Muscle layer of duodenum (tissue), 2 donors: ENCODE measurements around the gene GET3.

ENCODE experiments used
- H3K27ac ChIP-seq: one replicate; pipeline ENCODE4 v1.7.0; 2013; ENCODE audit warnings: mild to moderate bottlenecking, low read length
- H3K27me3 ChIP-seq: one replicate; pipeline ENCODE4 v1.7.0; 2013; ENCODE audit warnings: low read depth, mild to moderate bottlenecking, control low read depth, low read length
- H3K36me3 ChIP-seq, 2 donors: one replicate each; pipeline ENCODE4 v1.7.0; 2013; ENCODE audit warnings: low read length in 2 of 2, control low read depth in 1 of 2, mild to moderate bottlenecking in 1 of 2; ENCODE audit not compliant: insufficient read depth in 2 of 2, control insufficient read depth in 1 of 2
- H3K4me1 ChIP-seq, 2 donors: one replicate each; pipeline ENCODE4 v1.7.0; 2013; ENCODE audit warnings: low read length in 2 of 2, mild to moderate bottlenecking in 2 of 2, control low read depth in 1 of 2, moderate library complexity in 1 of 2; ENCODE audit not compliant: insufficient read depth in 2 of 2, control insufficient read depth in 1 of 2
- H3K4me3 ChIP-seq, 2 donors: one replicate each; pipeline ENCODE4 v1.7.0; 2013; ENCODE audit warnings: low read length in 2 of 2, low read depth in 1 of 2, mild to moderate bottlenecking in 1 of 2
- H3K9me3 ChIP-seq, 2 donors: one replicate each; pipeline ENCODE4 v1.7.0; 2013; ENCODE audit warnings: low read length in 2 of 2, control low read depth in 1 of 2, mild to moderate bottlenecking in 1 of 2; ENCODE audit not compliant: control insufficient read depth in 1 of 2
- donor health status: healthy.

GET3 gene

DNA sequence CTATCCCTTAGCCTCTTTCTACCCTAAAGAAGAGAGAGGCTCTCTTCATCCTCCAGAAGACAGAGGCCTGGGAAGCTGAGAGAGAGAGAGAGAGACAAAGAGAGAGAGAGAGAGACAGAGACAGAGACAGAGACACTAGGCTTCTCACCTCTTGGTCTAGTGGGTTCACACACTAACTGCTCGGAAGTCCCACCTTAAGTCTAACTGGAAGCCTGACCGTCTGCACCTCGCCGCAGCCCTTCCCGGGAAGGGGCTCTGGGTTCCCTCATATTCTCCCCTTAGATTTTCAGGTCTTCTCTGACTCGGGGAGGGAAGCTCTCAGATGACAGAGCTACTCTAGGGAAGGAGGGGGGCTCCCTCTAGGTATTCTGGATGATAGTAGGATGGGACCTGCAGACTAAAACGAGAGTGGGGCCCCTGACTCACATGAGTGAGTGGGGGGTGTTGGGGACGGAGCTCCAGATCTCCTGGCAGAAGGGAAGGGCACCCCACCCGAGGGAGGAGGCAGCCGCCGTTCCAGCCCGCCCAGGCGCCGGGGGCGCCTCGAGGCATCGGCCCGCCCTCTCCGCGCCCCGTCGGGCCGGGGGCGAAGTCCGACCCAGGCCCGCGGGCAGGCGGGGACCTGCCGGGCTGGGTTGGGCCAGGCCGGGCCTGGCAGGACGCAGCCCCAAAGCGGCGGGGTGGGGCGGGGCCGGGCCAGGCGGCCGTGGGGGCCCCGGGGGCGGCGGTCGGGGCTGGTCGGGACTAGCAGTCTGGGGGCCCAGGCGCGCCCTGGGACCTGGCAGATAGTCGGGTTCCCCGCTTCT is 52.0 kb downstream of the GET3 start:
- H3K9me3 ChIP-seq: no peaks in the 10 kb centered on the region
- H3K36me3 ChIP-seq: peaks cover 0 to 13% of the 10 kb centered on the region in 2 donors
- H3K4me3 ChIP-seq: peak overlapping the region; percentile 71 to 97
- H3K27ac ChIP-seq: peak overlapping the region; percentile 100
- no peaks in the 10 kb centered on the region for H3K27me3 ChIP-seq
- peaks cover 18 to 28% of the 10 kb centered on the region in 2 donors for H3K4me1 ChIP-seq

DNA sequence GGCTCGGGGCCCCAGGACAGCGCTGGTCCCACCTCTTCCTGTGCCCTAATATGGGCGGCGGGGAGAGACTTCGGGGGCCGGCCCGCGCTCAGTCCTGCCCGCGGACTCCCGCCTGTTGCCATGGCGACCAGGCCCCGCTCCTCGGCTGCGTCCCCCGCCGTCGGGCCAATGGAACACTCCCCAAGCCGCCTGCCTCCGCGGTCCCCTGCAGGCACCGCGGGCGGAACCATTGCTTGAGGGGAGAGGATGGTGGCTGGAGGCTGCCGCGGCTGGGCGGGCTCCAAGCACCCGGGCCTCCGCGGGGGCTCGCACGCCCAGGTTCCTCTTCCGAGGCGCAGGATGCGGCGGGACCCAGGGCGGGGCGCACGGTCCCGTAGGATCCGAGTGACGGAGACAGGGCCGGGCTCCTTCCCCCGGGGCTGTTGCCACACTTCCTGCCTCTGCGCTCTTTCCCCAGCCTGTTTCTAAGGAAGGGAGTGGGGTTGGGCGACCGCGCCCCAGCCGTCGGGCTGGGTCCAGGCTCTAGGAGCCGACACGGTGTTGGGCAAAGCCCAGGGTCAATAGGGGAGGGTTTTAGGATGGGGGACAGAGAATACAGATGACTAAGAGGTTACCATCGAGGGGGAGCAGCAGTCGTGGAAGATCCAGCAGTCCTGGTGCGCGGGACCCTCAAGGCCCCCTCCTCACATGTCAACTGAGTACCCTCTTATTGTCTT is 52.8 kb downstream of the GET3 start:
- peak overlapping the region; percentile 68 to 97 for H3K4me3 ChIP-seq
- no peaks in the 10 kb centered on the region for H3K27me3 ChIP-seq
- peaks cover 0 to 13% of the 10 kb centered on the region in 2 donors for H3K36me3 ChIP-seq
- H3K27ac ChIP-seq: peak overlapping the region; percentile 99
- H3K4me1 ChIP-seq: peaks cover 18 to 23% of the 10 kb centered on the region in 2 donors
- H3K9me3 ChIP-seq: no peaks in the 10 kb centered on the region

DNA sequence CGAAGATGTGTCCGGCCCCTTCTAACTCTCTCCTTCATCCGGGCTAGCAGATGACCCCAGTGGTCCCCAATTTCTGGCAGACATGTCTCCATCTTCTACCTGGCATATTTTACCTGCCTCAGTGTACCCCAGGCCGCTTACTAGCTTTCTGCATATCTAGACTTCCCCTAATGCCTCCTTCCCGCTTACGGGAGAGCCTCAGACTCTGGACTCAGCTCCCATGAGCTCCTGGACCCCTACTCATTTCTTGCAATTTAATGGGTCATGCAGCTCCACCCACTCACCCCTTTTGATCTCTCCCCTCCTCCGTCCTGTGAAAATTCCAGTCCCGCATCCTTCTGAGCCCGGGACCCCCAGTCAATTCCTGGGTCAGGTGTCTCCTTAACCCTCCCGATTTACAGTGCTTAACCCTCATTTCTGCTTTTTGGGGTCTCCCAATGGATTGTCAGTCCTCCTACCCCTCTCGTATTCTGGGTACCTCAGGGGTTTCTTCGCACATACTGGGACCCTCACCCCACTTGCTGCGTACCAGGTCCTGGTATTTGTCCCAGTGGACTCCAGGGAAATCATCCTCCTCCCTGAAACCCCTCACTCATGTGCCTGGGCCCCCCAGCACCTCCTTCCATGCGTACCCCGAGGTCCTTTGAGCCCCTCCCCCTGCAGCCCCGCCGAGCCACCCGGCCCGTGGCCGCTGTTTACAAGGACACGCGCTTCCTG is 53.5 kb downstream of the GET3 start:
- Histone ChIP-seq H3K9me3 (no peaks in the 10 kb centered on the region), H3K27ac (peak overlapping the region; percentile 99), H3K4me1 (peaks cover 20% of the 10 kb centered on the region in 2 donors), H3K36me3 (peaks cover 0 to 13% of the 10 kb centered on the region in 2 donors), H3K27me3 (no peaks in the 10 kb centered on the region), H3K4me3 (peak overlapping the region; percentile 68 to 97)

DNA sequence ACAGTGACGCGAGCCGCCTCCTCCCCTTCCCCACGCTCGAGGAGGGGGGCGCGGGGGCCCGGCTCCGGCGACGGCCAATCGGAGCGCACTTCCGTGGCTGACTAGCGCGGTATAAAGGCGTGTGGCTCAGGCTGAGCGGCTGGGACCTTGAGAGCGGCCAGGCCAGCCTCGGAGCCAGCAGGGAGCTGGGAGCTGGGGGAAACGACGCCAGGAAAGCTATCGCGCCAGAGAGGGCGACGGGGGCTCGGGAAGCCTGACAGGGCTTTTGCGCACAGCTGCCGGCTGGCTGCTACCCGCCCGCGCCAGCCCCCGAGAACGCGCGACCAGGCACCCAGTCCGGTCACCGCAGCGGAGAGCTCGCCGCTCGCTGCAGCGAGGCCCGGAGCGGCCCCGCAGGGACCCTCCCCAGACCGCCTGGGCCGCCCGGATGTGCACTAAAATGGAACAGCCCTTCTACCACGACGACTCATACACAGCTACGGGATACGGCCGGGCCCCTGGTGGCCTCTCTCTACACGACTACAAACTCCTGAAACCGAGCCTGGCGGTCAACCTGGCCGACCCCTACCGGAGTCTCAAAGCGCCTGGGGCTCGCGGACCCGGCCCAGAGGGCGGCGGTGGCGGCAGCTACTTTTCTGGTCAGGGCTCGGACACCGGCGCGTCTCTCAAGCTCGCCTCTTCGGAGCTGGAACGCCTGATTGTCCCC is 54.2 kb downstream of the GET3 start, which contains the start of gene JUNB:
Gene JUNB, plus strand, starts transcription at position 142 of the 706 bp plus-strand sequence. Its CDS starts 286 bp downstream, at position 428.
- Histone ChIP-seq H3K4me3 (peak within 1 kb of the TSS; percentile 68 to 97), H3K36me3 (peaks cover 0 to 13% of the 10 kb centered on the region in 2 donors), H3K27me3 (no peaks in the 10 kb centered on the region), H3K9me3 (no peaks in the 10 kb centered on the region), H3K4me1 (peaks cover 26 to 27% of the 10 kb centered on the region in 2 donors), H3K27ac (peak within 1 kb of the TSS; percentile 99)

DNA sequence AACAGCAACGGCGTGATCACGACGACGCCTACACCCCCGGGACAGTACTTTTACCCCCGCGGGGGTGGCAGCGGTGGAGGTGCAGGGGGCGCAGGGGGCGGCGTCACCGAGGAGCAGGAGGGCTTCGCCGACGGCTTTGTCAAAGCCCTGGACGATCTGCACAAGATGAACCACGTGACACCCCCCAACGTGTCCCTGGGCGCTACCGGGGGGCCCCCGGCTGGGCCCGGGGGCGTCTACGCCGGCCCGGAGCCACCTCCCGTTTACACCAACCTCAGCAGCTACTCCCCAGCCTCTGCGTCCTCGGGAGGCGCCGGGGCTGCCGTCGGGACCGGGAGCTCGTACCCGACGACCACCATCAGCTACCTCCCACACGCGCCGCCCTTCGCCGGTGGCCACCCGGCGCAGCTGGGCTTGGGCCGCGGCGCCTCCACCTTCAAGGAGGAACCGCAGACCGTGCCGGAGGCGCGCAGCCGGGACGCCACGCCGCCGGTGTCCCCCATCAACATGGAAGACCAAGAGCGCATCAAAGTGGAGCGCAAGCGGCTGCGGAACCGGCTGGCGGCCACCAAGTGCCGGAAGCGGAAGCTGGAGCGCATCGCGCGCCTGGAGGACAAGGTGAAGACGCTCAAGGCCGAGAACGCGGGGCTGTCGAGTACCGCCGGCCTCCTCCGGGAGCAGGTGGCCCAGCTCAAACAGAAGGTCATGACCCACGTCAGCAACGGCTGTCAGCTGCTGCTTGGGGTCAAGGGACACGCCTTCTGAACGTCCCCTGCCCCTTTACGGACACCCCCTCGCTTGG is 55.0 kb downstream of the GET3 start:
- Histone ChIP-seq H3K27me3 (no peaks in the 10 kb centered on the region), H3K9me3 (no peaks in the 10 kb centered on the region), H3K4me3 (peak overlapping the region; percentile 68 to 97), H3K27ac (peak overlapping the region; percentile 99), H3K4me1 (peaks cover 19 to 29% of the 10 kb centered on the region in 2 donors), H3K36me3 (peaks cover 0 to 13% of the 10 kb centered on the region in 2 donors)

DNA sequence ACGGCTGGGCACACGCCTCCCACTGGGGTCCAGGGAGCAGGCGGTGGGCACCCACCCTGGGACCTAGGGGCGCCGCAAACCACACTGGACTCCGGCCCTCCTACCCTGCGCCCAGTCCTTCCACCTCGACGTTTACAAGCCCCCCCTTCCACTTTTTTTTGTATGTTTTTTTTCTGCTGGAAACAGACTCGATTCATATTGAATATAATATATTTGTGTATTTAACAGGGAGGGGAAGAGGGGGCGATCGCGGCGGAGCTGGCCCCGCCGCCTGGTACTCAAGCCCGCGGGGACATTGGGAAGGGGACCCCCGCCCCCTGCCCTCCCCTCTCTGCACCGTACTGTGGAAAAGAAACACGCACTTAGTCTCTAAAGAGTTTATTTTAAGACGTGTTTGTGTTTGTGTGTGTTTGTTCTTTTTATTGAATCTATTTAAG is 55.6 kb downstream of the GET3 start:
- Histone ChIP-seq H3K36me3 (peaks cover 0 to 13% of the 10 kb centered on the region in 2 donors), H3K27ac (peak overlapping the region; percentile 99), H3K4me3 (peak overlapping the region; percentile 68 to 97), H3K9me3 (no peaks in the 10 kb centered on the region), H3K27me3 (no peaks in the 10 kb centered on the region), H3K4me1 (peaks cover 18 to 29% of the 10 kb centered on the region in 2 donors)

DNA sequence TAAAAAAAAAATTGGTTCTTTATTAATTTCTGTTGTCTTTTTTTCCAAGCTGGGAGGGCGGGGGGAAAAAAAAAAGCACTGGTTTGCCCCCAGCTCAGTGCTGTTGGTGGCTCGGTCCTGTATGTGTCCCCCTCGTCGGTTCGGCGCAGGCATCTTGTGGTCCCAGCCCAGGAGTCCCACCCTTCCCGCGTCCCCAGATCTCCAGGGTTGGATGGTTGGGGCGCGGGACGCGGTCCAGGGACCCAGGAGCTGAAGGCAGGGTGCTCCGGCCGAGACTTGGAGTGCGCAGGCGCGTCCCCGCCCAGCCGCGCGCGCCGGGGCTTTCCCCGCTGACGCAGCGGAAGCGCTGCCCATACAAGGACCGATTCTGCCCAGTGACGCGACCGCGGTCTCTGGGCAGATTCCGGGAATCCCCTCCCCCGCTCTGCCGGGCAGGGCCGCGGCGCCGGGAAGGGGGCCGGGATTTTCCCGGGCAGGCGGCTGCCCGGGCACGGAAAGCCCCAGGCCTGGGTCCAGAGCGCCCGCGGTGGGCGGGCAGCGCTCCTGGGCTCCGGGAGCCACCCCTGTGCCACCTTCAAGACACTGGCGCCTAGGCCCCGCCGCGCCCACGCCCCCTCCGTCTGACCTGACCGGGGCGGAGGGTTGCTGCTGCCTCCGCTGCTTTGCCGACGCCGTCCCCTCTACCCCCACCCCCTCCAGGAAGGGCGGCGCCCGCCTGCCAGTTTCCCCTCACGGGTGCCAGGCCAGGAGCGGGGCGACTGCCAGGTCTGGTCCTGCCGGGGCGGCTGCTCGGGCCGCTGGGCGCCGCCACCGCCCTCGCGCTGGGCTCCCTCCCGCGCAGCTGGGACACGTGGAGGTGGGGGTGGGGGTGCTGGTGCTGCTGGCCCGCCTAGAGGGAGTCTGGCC is 56.2 kb downstream of the GET3 start:
- no peaks in the 10 kb centered on the region for H3K27me3 ChIP-seq
- peaks cover 11 to 22% of the 10 kb centered on the region in 2 donors for H3K4me1 ChIP-seq
- H3K36me3 ChIP-seq: peaks cover 0 to 13% of the 10 kb centered on the region in 2 donors
- peak overlapping the region; percentile 99 for H3K27ac ChIP-seq
- H3K4me3 ChIP-seq: peak overlapping the region; percentile 68 to 97
- H3K9me3 ChIP-seq: no peaks in the 10 kb centered on the region

DNA sequence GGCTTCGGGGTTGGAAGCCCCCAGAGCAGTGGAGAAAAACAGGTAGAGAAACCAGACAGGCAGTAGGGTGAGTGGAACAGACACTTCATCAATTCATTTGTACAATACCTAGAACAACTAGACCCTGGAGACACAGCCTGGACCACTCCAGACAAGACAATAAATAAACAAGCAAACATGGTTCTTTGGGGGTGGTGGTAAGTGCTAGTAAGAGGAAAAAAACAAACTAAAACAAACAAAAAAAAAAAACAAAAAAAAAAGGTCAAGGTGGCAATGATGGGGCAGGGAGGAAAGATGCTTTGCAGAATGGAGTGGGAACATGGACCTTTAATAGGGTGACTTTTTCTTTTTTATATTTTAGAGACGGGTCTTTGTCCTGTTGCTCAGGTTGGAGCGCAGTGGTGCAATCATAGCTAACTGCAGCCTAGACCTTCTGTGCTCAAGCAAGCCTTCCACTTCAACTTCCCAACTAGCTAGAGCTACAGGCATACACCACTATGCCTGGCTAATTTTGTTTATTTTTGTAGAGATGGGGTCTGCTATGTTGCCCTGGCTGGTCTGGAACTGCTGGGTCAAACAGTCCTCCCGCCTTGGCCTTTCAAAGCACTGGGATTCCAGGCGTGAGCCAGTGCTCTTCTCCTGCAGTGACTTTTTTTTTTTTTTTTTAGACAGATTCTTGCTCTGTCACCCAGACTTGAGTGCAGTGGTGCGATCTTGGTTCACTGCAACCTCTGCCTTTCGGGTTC is 57.1 kb downstream of the GET3 start:
- H3K27me3 ChIP-seq: no peaks in the 10 kb centered on the region
- H3K36me3 ChIP-seq: peaks cover 0 to 8% of the 10 kb centered on the region in 2 donors
- peaks cover 9 to 17% of the 10 kb centered on the region in 2 donors for H3K4me1 ChIP-seq
- H3K9me3 ChIP-seq: no peaks in the 10 kb centered on the region
- H3K4me3 ChIP-seq: peak overlapping the region; percentile 55 to 97
- H3K27ac ChIP-seq: peak overlapping the region; percentile 99

DNA sequence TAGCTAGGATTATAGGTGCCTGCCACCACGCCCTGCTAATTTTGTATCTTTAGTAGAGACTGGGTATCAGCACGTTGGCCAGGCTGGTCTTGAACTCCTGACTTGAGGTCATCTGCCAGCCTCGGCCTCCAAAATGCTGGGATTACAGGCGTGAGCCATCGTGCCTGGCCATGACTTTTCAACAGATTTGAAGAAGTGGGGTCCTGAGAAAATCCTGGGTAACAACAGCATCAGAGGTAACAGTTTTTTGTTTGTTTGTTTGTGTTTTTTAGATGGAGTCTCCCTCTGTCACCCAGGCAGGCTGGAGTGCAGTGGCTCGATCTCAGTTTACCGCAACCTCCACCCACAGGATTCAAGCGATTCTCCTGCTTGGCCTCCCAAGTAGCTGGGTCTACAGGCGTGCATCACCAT is 57.7 kb downstream of the GET3 start:
- no peak overlapping the region for H3K27ac ChIP-seq
- H3K4me1 ChIP-seq: peaks cover 11 to 17% of the 10 kb centered on the region in 2 donors
- H3K9me3 ChIP-seq: no peaks in the 10 kb centered on the region
- peaks cover 0 to 12% of the 10 kb centered on the region in 2 donors for H3K36me3 ChIP-seq
- H3K4me3 ChIP-seq: peak overlapping the region in 1 of 2 donors; percentile 97
- no peaks in the 10 kb centered on the region for H3K27me3 ChIP-seq
